OCI-M2 (cell line): ENCODE measurements around the gene CUL9.

ENCODE experiments used
- DNase-seq: peaks from one replicate; lab custom pipeline; 2025; ENCODE audit not compliant: unreplicated experiment; lab: John Stamatoyannopoulos, UW

CUL9 gene

GRCh38 chr6:43269273-43270007 is 87.4 kb downstream of the CUL9 start:
- DNase-seq, result no peak

DNA sequence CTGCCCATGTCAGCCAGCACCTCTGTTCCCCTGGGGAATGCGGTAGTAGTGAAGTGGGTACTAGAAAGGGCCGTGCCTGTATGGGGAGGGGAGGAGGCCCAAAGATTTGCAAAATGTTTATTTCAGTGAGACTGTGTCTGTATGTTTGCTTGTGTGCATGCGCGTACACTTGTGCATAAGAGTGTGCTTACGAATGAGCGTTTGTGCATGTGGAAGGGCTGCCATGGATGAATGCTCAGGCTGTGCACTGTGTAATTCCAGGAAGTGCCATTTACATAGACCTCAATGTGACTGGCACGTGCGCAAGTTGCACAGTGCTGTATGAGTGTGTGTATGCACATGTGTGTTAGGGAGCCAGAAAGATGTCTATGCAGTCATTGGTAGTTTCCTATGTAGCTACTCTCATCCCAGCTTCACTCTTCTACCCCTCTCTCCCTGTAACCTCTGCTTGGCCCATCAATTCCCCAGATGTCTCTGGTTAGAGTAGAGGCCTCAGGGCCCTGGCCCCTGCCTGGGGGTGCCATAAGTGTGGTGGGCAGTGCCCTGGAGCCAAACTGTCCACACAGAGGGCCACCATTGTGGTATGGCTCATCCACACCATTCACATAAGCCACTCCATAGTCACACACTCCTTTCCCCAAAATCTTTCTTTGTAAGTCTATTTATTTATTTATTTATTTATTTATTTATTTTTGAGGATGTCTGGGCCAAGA is 89.3 kb downstream of the CUL9 start:
- DNase-seq, result no peak

DNA sequence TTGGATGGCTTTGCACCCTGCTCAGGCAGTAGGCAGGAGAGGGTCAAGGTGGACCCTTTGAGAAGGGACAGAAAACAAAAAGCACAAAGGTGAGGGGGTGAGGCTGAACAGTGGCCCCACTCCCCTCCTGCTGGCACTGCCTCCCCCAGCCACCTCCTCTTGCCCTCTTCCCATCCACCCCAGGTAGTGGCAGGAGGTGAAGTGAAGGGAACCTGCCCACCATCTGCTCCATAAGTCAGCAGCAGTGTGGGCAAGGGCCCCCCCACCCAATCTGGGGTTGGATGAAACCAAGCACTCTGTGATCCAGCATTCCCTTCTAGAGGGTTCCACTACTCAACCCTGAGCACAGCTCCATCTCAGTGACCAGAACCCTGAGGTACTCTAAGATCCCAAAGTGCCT is 89.9 kb downstream of the CUL9 start:
- no peak for DNase-seq

DNA sequence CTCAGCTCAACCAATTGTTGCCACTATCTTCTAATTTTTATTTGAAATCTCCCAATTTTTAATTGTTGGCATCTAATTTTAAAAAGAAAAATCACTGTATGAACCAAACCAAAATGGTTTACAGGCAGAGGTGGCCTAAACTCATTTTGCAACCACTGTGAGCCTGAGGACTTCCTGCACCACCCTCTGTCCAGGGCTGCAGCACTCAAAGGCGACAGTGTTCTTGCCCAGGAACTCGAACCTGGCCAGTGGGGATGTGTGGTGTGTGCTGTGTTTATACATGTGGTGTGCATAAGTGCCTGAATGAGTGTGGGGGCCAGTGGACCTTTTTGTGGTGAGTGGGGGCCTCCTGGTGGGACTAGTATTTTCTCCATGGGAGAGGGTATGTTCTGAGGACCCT is 91.7 kb downstream of the CUL9 start:
- no peak for DNase-seq
